Jurkat, Clone E6-1 (cell line): Measurements from ENCODE around the gene TSSK2.
A peak's percentile ranks its signal among the peaks of the same experiment; 100 is the strongest.

Experiments used
- DNase-seq: peaks from one replicate; pipeline ENCODE4 v3.0.0-alpha.2; 2011; ENCODE audit warnings: low read depth, low spot score
- H3K4me3 ChIP-seq: 2 replicates; pipeline ENCODE4 v1.5.1; 2011; ENCODE audit warnings: mild to moderate bottlenecking, low read length, control low read depth, moderate library complexity

The TSSK2 gene

DNA sequence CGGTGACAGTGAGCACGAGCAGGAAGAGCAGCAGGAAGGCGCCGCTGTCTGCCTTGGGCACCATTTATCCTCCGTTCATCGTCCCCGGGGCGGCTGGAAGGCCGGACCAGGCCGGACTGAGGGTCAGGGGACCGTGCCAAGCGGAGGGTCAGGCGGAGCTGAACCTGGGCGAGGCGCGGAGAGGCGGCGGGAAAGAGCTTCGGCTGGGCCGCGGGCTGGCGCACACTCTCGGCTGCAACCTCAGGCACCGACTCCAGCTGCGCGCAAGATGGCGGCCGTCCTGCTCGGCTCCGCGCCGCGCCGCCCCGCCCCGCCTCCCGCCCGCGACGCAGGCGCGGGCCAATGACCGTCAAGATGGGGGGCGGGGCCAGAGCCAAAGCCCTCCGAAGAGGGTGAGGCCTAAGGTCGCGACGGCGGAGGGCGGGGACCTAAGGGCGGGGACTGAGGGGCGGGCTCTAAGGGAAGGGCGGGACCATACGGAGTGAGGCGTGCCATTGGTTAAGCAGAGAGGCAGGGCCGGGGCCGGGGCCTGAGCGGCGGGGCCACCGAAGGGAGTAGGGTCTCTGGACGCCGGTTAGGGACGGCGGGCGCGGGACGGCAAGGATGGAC lies 8.9 kb upstream of the TSSK2 start, which contains the start of gene DGCR2:
Gene DGCR2, minus strand, starts transcription at position 270 of the 609 bp plus-strand sequence. Its CDS starts 206 bp downstream, at position 64.
- DNase-seq = peak; percentile 91
- peak within 1 kb of the TSS; percentile 83 for H3K4me3 ChIP-seq

DNA sequence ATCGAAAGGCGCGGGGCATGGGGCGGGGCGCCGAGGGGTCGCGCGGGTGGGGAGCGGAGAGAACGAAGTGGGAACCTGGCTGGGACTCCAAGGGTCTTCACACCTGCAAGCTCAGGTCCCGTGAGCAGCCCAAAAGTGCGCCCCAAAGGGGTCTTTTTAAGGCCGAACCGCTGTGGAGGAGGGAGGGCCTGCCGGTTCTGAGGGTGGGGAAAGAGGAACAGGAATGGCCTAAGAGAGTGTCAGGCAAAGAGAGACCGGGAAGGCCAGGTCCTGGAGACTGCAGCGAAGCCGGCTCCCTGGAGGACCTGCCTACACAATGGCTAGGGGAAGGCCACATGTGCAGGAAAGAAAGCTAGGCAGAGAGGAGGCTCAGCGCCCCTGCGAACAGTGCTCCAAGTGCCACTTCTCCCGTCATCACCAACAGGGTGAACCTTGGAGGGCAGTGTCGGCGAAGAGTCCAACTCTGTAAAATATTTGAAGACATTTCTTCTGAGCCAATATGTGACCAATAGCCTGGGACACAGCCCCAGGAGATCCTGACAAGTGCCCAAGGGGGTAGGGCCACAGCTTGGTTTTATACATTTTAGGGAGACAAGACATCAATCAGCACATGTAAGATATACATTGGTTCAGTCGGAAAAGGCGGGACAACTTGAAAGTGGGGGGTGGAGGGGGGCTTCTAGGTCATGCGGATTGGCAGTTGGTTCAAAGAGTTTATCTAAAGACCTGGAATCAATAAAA lies 8.2 kb upstream of the TSSK2 start:
- no peak for DNase-seq
- H3K4me3 ChIP-seq = peak overlapping the region; percentile 51

DNA sequence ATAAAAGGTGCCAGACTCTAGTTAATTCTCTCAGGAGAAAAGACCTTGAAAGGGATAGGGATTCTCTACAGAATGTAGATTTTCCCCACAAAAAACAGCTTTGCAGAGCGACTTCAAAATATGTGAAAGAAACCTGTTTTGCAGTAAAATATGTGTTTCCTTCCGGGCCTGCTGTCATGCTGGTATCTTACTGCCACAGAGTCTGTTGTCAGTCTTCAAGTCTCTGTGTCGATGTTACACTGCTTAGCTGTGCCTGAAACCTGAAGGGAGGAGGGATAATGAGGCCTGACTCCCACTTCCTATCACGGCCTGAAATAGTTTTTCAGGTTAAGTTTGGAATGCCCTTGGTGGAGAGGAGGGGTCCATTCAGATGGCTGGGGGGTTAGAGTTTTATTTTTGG lies 7.2 kb upstream of the TSSK2 start:
- no peak for DNase-seq

DNA sequence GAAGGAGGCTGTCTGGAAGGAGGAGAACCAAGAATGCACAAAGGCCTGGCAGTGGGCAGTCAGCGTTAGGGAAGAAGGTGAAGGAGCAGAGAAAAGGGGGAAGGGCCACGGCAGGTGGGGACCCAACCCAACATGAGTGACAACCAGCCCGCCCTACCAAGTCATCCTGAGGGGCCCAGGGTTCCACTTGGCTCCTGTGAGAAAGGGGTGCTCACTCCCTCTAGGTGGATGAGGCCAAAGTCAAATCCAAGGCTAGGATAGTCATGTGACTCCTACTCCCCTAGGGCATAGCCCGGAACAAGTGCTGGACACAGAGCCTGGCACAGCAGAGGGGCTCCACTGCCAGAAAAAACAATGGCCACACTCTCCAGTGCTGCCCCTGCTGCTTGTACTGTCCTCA lies 6.7 kb upstream of the TSSK2 start:
- no peak for DNase-seq
- H3K4me3 ChIP-seq = no peak overlapping the region

More for the DNA sequence above, 7.2 kb upstream of the TSSK2 start:
- no peak overlapping the region for H3K4me3 ChIP-seq

DNA sequence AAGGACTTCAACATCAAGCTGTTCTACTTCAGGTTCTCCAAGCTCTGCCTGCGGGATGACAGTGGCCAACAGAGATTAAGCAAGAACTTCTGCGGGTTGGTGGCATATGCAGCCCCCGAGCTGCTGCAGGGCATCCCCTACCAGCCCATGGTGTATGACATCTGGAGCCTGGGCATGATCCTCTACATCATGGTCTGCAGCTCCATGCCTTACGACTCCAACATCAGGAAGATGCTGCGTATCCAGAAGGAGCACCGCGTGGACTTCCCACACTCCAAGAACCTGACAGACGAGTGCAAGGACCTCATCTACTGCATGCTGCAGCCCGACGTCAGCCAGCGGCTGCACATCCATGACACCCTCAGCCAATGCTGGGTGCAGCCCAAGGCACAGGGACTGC lies 6.1 kb upstream of the TSSK2 start:
- DNase-seq = no peak
- no peak overlapping the region for H3K4me3 ChIP-seq

DNA sequence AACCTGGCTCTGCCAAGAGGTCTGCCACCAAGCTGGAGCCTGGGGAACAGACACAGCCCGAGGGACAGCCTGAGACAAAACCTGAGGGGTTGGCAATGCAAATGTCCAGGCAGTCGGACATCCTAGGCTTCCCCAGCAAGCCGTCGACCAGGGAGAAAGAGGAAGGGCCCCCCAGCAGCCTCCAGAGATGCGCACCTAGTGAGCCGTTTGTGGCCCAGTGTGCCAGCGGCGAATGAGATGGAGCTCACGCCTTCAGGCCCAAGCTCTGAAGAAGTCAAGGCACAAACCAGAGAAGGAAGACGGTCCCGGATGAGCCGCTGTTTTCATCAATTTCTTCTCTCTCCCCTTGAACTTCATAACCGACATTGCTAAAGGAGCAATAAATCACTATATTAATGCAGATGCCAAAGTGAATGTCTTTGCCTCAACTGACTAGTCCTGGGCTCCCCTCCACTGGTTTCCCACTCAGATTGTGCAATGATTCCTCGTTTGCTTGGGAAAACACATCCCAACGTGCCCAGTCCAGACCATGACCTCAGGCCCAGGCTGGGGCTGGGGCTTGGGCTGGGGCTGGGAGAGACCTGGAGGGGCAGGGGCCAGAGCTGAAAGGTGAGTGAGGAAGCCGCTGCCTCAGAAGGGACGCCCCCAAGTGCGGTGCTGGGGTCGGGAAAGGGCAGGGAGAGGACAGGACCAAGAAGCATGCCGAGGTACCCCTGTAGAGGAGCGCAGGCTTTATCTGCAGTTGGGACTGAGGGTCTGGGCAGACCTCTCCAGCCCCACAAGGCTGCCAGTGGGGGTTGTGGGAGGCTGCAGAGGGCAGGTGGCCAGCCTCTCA lies 5.4 kb upstream of the TSSK2 start:
- DNase-seq = no peak
- no peak overlapping the region for H3K4me3 ChIP-seq

DNA sequence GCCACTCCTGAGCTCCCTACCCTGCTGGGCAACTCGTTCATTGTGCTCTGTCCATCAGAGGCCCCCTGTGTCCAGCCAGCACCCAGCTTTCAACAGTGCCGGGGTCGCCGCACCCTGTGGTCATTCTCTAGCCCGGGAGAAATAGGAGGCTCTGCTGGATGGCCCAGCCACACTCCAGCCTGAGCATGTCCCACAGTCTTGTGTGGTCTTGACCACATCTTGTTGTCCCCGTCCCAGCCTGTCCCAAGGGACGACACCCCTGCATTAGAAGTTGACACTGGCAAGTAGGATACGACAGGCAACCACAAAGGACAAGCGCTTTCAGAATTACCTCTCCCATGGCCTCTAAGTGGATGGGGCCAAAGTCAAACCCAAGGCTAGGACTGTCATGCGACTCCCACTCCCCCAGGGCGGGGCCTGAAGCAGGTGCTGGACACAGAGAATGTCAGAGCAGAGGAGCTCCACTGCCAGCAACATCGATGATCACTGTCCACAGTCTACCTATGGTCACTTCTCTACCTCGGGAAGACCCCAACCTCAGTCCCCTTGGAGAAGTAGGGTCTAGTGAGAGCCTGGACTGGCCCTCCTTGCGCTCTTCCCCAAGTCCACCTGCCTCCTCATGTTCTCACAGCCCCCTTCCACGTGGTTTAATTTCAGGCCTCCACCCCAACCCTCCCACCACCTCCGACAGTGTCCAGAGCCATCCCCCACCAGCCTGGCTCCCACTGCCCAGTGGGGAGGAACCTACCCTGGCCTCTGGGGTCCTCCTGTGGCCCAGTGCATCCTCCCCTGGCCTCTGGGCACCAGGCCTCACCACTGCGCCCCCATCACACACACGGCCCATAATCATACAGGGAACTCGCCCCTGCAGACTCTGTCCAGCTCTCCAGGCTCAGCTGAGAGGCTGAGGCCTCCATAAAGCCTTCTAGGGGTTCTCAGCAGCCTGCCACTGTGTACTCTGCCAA lies 4.5 kb upstream of the TSSK2 start:
- no peak for DNase-seq
- no peak overlapping the region for H3K4me3 ChIP-seq

DNA sequence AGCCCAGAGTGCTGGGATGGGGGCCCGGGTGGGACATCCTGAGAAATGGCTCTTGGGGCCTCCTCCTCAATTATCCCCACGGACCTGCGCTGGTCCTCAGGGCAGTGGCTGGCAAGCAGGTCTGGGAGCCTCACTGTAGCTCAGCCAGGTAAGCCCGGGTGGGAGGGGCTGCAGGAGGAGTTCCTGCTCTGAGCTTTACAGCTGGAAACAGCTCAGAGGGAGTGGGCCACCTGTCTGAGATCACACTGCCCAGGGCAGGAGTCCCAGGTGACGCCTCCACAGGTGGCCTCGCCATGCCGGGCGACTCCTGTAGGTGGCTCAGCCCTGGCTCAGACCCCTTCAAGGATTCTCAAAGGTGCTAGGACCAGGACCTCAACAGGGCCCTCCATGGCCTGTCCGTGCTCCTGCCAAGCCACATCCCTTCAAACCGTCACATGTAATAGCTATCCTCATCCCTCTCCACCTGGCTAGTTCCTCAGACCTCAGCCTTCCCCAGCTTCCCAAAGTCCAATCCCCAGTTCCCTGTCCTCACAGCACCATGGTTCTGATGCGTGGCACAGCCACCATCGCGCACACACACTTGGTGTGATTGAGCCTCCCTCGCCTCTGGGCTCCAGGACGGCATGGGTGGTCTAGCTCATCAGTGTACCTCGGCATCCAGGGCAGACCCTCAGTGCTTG lies 3.6 kb upstream of the TSSK2 start:
- no peak for DNase-seq
- H3K4me3 ChIP-seq = no peak overlapping the region

DNA sequence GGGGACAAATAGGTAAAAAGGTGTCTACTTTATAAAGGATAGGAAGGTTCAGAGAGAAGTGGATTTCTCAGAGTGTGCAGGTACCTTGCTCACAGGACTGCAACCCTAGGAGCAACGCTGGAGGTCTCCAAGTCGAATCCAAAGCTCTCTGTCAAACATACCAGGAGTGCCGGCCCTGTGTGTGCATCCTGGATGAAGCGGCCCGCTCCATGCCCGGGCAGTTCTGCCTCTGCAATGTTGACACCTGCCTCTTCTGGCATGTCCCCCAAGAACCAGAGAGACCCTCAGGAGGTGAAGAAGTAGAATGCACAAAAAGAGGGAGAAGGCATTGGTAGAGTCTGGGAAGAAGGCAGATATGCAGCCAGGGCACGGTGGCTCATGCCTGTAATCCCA lies 3.1 kb upstream of the TSSK2 start:
- no peak overlapping the region for H3K4me3 ChIP-seq
- DNase-seq = no peak

DNA sequence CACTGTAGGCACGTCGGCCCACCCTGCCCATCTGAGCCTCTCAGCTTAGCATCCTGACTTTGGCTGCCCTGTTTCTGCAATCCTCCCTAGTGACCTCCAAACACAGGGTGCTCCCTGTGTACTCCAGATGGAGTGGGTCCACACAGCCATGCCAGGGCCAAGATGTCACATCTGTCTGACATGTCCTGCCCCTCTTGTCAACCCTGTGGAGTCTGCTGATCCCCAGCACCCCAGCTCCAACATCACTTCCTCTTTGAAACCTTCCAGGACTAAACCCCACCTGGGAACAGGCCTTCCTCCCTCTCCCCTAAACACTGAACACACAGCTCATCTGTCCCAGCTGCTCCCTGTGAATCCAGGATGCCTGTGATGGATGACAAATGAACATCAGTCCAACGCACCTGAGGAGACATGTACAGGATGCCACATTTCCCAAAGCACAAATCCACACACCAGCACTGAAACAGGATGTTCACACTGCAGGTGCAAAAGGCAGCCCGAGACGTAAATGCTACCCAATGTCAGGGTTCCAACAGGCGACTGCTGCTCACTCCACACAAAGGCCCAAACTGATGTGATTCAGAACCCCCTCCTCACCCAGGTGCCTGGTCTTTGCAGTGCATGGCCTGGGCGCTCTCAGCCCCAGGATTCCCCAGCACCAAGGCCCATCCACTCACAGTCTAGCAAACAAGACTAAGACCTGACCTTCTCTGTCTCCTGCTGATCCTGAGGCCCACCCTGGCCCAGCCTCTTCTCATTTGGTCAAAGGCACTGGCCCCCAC lies 2.0 kb upstream of the TSSK2 start:
- H3K4me3 ChIP-seq = no peak overlapping the region

DNA sequence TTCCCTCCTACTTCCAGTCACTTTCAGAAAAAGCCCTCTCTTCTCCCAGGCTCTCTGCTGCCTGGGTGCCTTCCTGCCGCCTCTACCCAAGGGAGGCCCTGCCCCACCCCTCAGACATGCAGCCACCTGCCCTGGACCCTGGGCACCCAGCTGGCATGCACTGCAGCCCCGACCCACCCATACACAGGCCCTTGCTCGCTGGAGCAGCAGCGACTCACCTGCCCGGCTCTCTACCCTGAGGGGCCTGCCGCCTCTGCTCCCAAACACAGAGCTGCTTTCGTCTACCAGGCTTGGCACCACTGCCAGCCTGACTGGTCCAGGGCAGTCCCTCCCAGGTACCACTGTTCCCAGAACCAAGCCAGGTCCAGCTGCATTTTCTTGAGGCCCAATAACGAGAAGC lies 1.2 kb upstream of the TSSK2 start:
- no peak overlapping the region for H3K4me3 ChIP-seq
- no peak for DNase-seq

More for the DNA sequence above, 2.0 kb upstream of the TSSK2 start:
- no peak for DNase-seq

DNA sequence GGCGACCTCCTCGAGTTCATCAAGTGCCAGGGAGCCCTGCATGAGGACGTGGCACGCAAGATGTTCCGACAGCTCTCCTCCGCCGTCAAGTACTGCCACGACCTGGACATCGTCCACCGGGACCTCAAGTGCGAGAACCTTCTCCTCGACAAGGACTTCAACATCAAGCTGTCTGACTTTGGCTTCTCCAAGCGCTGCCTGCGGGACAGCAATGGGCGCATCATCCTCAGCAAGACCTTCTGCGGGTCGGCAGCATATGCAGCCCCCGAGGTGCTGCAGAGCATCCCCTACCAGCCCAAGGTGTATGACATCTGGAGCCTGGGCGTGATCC lies 542 bp downstream of the TSSK2 start:
- no peak overlapping the region for H3K4me3 ChIP-seq
- no peak for DNase-seq

DNA sequence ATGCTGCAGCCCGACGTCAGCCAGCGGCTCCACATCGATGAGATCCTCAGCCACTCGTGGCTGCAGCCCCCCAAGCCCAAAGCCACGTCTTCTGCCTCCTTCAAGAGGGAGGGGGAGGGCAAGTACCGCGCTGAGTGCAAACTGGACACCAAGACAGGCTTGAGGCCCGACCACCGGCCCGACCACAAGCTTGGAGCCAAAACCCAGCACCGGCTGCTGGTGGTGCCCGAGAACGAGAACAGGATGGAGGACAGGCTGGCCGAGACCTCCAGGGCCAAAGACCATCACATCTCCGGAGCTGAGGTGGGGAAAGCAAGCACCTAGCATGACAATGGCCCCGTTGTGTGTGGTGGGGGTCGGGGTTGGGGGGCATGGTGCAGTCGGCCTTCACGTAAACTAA lies 1.0 kb downstream of the TSSK2 start:
- DNase-seq = no peak
- no peak overlapping the region for H3K4me3 ChIP-seq

DNA sequence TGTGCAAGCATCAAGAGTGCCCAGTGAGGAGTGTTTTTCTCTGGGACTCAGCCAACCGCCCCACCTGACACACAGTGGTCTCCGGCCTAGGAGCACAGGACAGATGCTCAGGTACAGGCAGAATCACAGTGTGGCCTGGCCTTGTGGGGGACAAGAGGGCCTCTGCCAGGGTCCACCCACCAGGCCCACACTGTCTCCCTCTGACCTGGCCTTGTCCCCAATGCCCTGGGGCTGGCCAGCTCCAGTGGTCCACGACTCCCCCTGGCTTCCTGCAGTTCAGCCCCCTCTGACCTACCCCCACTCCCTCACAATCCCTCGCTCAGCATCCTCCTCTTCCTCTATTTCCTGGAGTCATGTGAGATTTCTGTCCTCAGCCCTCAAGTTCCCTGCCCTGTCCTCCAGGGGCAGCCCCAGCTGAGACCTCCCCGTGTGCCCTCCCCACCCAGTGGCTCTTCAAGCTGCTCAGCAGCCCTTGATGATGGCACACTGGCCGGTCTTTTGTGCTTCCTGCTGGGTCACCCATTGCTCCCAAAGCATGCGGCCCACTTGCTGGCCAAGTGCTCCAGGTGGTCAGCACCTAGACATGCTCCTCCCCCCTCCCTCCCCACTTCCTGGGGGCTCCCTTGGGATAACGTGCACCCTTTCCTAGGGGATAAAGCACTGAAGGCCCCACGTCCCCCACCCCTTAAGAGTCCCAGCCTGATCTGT lies 1.7 kb downstream of the TSSK2 start:
- no peak overlapping the region for H3K4me3 ChIP-seq
- DNase-seq = no peak

DNA sequence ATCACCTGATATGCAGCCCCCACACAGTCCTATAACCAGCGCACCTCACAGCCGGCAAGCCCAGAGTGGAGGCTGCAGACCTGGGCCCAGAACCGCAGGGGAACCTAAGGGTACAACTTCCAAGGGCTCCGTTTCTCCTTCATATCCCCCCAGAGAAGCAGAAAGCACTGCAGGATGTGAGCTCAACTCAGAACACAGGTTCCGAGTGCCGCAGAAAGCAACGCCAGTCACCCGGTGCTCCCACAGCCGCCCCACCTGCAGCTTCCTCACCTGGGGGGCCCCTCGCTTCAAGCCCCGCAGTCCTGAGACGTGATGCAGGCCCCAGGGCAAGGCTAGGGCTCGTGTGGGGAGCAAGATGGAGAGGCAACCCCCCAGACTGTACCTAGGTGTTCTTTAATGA lies 2.5 kb downstream of the TSSK2 start:
- no peak for DNase-seq
- H3K4me3 ChIP-seq = no peak overlapping the region

DNA sequence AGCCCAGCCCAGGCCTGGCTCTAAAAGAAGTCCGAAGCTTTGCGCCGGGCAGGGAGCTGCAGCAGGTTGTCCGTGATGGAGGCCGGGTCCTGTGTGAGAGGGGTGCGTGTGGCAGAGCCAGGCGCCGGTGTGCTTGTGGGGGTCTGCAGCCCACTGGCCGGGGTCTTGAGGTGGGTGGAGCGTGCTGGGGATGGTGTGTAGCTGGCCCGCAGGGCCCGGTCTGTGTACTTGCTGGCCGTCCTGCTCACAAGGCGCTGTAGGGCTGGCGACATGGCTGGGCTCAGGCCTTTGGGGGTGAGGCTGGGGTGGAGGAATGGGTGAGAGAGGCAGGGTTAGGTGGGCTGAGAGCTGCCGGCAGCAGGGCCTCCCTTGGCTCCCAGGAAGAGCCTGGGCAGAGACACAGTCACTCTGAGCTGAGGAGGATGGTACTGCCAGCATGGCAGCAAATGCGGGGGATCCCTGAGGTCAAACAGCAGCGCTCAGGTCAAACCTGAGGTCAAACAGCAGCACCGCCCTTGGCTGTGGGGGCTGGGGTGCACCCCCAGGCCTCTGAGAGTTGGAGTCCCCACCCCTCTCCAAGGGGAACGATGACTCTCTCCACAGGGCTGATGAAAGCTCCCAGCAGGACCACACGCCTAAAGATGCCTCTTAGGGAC lies 3.2 kb downstream of the TSSK2 start:
- no peak overlapping the region for H3K4me3 ChIP-seq
- no peak for DNase-seq

DNA sequence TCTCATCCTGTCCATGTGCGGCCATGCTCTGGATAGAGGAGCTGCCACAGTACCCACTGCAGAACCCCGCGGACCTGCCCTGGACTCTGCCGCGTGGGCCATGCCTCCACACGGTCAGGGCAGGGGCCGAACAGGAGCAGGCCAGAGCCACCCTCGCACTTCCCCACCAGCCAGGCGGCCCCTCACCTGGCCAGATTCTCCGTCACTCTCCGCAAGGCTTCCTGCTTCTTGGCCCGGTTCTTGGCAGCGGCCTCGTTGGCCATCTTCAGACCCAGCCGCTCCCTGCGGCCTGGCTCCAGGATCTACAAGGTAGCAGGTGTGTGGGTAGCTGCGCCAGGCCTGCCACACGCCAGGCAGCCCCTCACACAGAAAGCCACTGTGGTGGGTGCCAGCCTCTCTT lies 3.8 kb downstream of the TSSK2 start:
- H3K4me3 ChIP-seq = no peak overlapping the region
- DNase-seq = no peak
